SK-N-SH (cell line): ENCODE data around the gene RASAL2.

Experiments
- CTCF ChIP-seq: fragments of 200-600 bp; sonication (generic); IDR thresholded peaks from 2 replicates; pipeline ENCODE4 v1.6.1; 2017; ENCODE audit warnings: antibody characterized with exemption, mild to moderate bottlenecking, moderate library complexity
- ELF1 ChIP-seq: IDR thresholded peaks from 2 replicates; pipeline ENCODE4 v1.4.0; 2012
- EP300 ChIP-seq, 2 experiments: IDR thresholded peaks; 2 replicates each; pipeline versions ENCODE4 v1.4.0 to v1.6.1; 2012; ENCODE audit warnings: borderline replicate concordance in 1 of 2, low read depth in 1 of 2, low read length in 1 of 2
- EZH2phosphoT487 ChIP-seq: fragments of 200-600 bp; sonication (generic); IDR thresholded peaks from 2 replicates; pipeline ENCODE4 v1.6.1; 2017; ENCODE audit warnings: low read depth, mixed run types, mild to moderate bottlenecking, antibody characterized with exemption, moderate library complexity, borderline replicate concordance
- FOSL2 ChIP-seq: IDR thresholded peaks from 2 replicates; pipeline ENCODE4 v1.4.0; 2012; ENCODE audit warnings: low read depth, mild to moderate bottlenecking, moderate library complexity, borderline replicate concordance
- GABPA ChIP-seq: IDR thresholded peaks from 2 replicates; pipeline ENCODE4 v1.4.0; 2012; ENCODE audit warnings: low read depth, mild to moderate bottlenecking
- JUND ChIP-seq: IDR thresholded peaks from 2 replicates; pipeline ENCODE4 v1.4.0; 2012
- PBX3 ChIP-seq: IDR thresholded peaks from 2 replicates; pipeline ENCODE4; 2012
- POLR2AphosphoS5 ChIP-seq: IDR thresholded peaks from 2 replicates; pipeline ENCODE4 v1.6.1; 2012; ENCODE audit warnings: low read depth, low read length
- RCOR1 ChIP-seq: fragments of 150-350 bp; IDR thresholded peaks from 2 replicates; pipeline ENCODE4 v1.6.1; 2017; ENCODE audit warnings: antibody characterized with exemption, low read length
- RXRA ChIP-seq: IDR thresholded peaks from 2 replicates; pipeline ENCODE4 v1.4.0; 2012; ENCODE audit warnings: low read depth, mild to moderate bottlenecking, borderline replicate concordance
- SMC3 ChIP-seq: IDR thresholded peaks from 2 replicates; pipeline ENCODE4 v1.6.1; 2012; ENCODE audit warnings: low read depth, low read length, improper control_type of control experiment
- TCF12 ChIP-seq: IDR thresholded peaks from 2 replicates; pipeline ENCODE4 v1.4.0; 2012

- no peak for TF ChIP-seq EP300 (IDR thresholded peaks at IDR 0.05; ENCODE audit: borderline replicate concordance in 1 of 2, low read depth in 1 of 2, low read length in 1 of 2)
- no peak for TF ChIP-seq CTCF
- TF ChIP-seq RXRA = no peak
- TF ChIP-seq GABPA = no peak
- TF ChIP-seq POLR2AphosphoS5 = no peak
- peak; percentile 9; the same call in 1 of the 2 replicates for TF ChIP-seq TCF12
- TF ChIP-seq JUND = no peak
- TF ChIP-seq FOSL2 = no peak
- no peak for TF ChIP-seq ELF1
- no peak for TF ChIP-seq RCOR1
- no peak for TF ChIP-seq SMC3
- TF ChIP-seq EZH2phosphoT487 = no peak
- TF ChIP-seq PBX3 = no peak
Observed at GRCh38 chr1:178324003-178324402, 230.1 kb downstream of the RASAL2 start.
